ENCODE measurements around the gene LRCH2. TPM values are rescaled to one million over a fixed set of nuclear protein-coding genes. Genes with fewer than 3 reads are reported as not detected.
A peak's percentile ranks its signal among the peaks of the same experiment; 100 is the strongest.
"Not testable (repeated sequence)": the region's sequence is repeated elsewhere in the genome, so short reads cannot be mapped to it uniquely, and the experiment has no call there.

Gene LRCH2
- total RNA-seq, 1 experiment from 2014 or later, result 2.8 TPM

DNA sequence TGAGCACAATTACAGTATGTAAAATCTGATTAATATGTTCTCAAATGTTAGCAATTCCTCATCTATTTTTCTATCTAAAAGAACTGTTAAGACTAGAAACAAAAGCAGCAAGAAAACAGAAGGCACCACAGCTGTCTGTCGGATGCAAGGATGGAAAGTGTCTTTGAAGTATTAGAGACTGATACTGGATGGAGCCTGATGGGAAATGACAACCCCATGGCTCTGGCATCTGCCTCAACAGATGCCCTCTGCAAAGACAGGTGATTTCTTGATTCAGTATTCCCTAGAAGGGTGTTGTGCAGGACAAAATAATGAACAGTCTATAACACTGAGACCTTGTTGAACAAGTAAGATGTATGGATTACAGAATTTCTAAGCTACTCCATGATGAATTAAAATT lies 19.7 kb downstream of the LRCH2 start:
- DNase-seq (ENCODE audit: low spot score), result no peak

- not testable (repeated sequence) for DNase-seq (ENCODE audit: low spot score)
Measured at GRCh38 chrX:115209547-115209946, 24.3 kb downstream of the LRCH2 start.

- no peak for DNase-seq (ENCODE audit: low spot score)
Measured at GRCh38 chrX:115204040-115204439, 29.9 kb downstream of the LRCH2 start.

DNA sequence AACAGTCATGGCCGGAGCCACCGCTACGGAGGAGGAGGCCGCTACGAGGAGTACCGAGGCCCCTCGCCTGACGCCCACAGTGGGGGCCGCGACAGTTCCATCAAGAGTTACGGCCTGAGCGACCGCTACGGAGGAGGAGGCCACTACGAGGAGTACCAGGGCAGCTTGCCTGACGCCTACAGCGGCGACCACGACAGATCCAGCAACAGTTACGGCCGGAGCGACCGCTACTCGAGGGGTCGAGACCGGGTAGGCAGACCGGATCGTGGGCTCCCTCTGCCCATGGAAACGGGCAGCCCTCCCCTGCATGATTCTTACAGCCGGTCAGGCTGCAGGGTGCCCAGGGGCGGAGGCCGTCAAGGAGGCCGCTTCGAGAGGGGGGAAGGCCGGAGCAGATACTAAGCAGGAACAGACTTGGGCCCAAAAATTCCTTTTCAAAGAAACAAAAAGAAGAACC lies 41.6 kb downstream of the LRCH2 start:
- no peak for DNase-seq (ENCODE audit: low spot score)

GRCh38 chrX:115191490-115192243 lies 42.2 kb downstream of the LRCH2 start:
- no peak for DNase-seq (ENCODE audit: low spot score)

DNA sequence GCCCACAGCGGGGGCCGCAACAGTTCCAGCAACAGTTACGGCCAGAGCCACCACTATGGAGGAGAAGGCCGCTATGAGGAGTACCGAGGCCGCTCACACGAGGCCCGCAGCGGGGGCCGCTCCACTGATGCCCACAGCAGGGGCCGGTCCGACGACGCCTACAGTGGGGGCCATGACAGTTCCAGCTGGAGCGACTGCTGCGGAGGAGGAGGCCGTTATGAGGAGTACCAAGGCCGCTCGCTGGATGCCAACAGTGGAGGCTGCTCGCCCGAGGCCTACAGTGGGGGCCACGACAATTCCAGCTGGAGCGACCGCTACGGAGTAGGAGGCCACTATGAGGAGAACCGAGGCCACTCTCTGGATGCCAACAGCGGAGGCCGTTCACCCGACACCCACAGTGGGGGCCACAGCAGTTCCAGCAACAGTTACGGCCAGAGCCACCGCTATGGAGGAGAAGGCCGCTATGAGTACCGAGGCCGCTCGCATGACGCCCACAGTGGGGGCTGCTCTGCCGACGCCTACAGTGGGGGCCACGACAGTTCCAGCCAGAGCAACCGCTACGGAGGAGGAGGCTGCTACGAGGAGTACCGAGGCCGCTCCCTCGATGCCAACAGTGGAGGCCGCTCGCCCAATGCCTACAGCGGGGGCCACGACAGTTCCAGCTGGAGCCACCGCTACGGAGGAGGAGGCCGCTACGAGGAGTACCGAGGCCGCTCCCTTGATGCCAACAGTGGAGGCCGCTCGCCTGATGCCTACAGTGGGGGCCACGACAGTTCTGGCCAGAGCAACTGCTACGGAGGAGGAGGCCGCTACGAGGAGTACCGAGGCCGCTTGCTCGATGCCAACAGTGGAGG lies 43.0 kb downstream of the LRCH2 start:
- DNase-seq (ENCODE audit: low spot score), result no peak

- DNase-seq (ENCODE audit: low spot score), result no peak
Measured at GRCh38 chrX:115189646-115190635, 44.0 kb downstream of the LRCH2 start.

GRCh38 chrX:115189110-115189509 lies 44.8 kb downstream of the LRCH2 start, which contains the start of gene RBMXL3:
Gene RBMXL3 (plus strand): TSS chrX:115189410. CDS start chrX:115189442, 32 bp downstream.
- no peak for DNase-seq (ENCODE audit: low spot score)

DNA sequence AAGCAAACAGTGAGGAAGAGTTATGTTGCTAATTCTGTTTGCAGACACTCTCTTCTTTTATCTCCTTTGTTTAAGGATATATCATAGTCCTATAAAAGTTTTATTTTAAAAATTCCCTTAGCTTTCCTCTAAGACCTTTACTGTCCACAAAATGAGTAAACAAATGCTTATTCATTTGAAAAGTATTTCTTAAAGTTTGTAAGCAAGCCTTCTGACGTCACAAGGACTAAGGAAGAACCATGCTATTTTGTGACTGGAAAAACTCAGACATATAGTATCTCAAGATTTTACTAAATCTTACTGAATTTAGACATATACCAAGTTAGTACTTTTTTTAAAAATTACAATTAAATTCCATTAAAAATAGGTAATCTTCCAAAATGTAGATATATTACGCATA lies 49.9 kb downstream of the LRCH2 start:
- DNase-seq (ENCODE audit: low spot score), result no peak

DNA sequence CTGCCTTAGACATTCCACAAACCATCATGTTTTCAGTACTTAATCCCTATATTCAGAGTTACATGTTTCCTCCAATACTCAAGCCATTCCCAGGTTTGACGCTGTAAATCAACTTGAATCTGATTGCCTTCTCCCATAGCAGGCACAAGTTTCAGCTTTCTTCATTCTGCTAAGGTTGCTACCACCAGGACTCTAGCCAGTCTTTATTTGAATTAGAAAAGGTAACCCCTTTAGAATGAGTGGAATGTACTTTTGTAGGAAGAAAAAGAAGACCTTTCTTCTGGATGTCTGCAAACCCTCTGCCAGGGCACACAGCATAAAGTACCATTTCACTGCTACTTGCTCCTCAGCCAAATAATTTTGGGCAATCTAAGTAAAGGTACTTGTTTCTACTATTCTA lies 55.4 kb downstream of the LRCH2 start:
- no peak for DNase-seq (ENCODE audit: low spot score)

DNA sequence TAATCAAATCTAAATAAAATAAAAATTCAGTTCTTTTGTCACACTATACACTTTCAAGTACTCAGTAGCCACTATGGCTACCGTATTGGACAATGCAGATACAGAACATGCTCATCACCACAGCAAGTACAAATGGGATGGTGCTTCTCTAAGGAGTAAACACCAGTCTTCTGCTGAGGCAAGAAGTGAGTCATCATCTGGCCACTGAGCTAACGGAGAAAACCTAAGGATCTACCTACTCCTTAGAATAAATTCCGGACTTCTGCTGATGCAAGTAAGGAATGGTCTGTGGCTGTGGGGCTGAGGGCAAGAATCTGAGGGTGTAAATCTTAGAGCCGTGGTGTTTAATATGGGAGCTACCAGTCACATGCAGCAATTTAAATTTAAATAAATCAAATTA lies 56.0 kb downstream of the LRCH2 start:
- no peak for DNase-seq (ENCODE audit: low spot score)

GRCh38 chrX:115174548-115174947 lies 59.3 kb downstream of the LRCH2 start:
- no peak for DNase-seq (ENCODE audit: low spot score)

GRCh38 chrX:115173181-115173580 lies 60.7 kb downstream of the LRCH2 start:
- DNase-seq (ENCODE audit: low spot score), result no peak

GRCh38 chrX:115147220-115147619 lies 86.7 kb downstream of the LRCH2 start:
- DNase-seq (ENCODE audit: low spot score), result no peak

DNA sequence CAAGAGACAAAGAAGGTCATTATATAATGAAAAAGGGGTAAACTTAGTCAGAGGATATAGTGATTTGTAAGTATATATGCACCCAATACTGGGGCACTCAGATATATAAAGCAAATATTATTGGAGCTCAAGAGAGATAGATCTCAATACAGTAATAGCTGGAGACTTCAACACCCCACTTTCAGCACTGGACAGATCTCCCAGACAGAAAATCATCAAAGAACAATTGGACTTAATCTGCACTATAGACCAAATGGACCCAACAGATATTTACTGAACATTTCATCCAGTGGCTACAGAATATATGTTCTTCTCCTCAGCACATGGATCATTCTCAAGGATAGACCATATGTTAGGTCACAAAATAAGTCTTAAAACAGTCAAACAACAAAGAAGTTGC lies 91.8 kb downstream of the LRCH2 start:
- DNase-seq (ENCODE audit: low spot score), result no peak

DNA sequence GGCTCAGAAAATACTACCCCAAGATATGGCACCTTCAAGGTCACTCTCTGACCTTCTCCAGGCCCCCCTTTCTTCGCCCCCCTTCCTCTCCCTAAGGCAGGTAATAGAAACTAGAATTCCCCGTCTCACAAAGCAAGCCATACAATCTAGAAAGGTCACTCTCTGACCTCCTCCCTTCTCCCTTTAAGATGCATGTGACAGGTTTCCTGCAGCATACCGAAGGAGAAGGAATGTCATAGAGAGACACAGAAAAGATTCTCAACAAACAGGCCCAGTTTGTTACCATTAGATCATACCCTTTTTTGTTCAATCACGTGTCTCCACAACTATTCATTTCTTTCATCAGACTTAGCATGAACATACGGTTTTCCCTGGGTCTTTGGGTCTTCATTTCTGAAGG lies 95.9 kb downstream of the LRCH2 start:
- no peak for DNase-seq (ENCODE audit: low spot score)

DNA sequence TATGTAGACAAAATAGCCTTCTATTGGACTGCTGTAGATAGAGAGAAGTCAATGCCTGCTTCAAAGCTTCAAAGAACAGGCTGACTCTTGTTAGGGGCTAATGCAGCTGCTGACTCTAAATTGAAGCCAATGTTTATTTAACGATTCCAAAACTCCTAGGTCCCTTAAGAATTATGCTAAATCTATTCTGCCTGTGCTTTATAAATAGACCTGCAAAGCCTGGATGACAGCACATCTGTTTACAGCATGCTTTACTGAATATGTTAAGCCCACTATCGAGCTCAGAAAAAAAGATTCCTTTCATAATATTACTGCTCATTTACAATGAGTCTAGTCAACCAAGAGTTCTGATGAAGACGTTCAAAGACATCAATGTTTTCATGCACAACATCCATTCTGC lies 99.5 kb downstream of the LRCH2 start:
- no peak for DNase-seq (ENCODE audit: low spot score)

DNA sequence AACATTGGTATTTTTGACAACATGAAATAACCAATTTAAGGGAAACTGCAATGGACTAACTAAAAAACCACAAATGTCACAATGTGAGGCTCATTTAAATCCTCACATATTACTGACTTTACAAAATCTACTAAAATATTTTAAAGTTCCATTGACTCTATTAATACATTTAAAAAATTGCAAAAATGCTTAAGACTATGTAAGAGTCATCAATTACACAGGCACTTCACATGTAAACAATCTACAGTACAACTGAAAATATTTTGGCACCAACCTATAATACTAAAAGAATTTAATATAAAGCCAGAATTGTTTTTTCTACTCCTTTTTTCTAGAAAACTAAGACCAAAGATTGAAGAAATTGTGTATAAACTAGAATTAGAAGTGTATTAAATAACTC lies 121.5 kb downstream of the LRCH2 start:
- no peak for DNase-seq (ENCODE audit: low spot score)

DNA sequence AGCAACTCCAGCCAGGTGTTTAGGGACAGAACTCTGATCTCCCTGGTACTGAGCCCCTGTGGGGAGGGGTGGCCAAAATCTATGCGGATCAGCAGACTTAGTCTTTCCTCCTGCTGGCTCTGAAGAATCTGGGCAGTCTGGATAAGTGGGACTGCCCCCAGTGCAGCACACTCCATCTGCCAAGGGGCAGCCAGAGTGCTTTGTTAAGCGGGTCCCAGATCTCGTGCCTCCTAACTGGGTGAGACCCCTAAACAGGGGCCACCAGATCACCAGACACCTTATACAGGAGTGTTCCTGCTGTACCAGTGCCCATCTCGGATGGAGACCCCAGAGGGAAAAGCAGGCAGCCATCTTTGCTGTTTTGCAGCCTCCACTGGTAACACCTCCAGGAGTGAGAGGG lies 135.0 kb downstream of the LRCH2 start:
- DNase-seq (ENCODE audit: low spot score), result no peak

GRCh38 chrX:115093191-115093590 lies 140.7 kb downstream of the LRCH2 start:
- peak; percentile 0 for DNase-seq (ENCODE audit: low spot score)

DNA sequence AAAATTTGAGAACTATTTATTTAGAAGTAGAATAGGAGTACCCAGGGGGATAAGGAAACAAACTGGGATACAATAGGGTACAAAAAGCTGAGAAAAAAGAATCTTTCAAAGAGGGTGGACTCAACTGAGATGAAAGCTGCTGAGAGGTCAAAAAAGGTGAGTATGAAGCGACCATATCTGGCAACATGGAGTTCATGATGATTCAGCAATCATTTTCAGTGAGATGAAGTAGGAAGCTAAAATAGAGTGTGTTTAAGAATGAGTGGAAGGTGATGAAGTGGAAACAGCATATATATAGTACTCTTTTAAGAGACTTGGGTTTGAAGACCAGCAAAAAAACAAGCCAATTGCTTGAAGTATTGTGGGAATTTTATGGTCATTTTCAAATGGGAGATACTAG lies 144.5 kb downstream of the LRCH2 start:
- no peak for DNase-seq (ENCODE audit: low spot score)

GRCh38 chrX:115068896-115069295 lies 165.0 kb downstream of the LRCH2 start:
- no peak for DNase-seq (ENCODE audit: low spot score)

Measured in A172 (cell line).